CD14-positive monocyte (primary cell): ENCODE measurements around the gene MAML3. TPM values are rescaled to one million over a fixed set of nuclear protein-coding genes. Genes with fewer than 3 reads are reported as not detected.

Experiments used
- DNase-seq, 3 donors: peaks; one replicate each; pipeline ENCODE4 v3.0.0-alpha.2; 2011 to 2022
- H2AFZ ChIP-seq: 2 replicates; pipeline ENCODE4 v1.6.0; 2012; ENCODE audit warnings: mild to moderate bottlenecking, low read depth, low read length, inconsistent platforms; ENCODE audit not compliant: insufficient read depth, poor library complexity, severe bottlenecking
- H3K27ac ChIP-seq, 2 donors: 1 replicate in 1 of 2; 2 replicates in 1 of 2; pipeline ENCODE4 v1.5.1; 2012 to 2013; ENCODE audit warnings: low read length in 2 of 2, control low read depth in 1 of 2, inconsistent platforms in 1 of 2, low read depth in 1 of 2, mild to moderate bottlenecking in 1 of 2
- H3K27me3 ChIP-seq, 2 donors: one replicate each; pipeline versions ENCODE4 v1.6.0 to v1.6.1; 2011 to 2013; ENCODE audit warnings: low read length in 2 of 2; ENCODE audit not compliant: control insufficient read depth in 2 of 2, insufficient read depth in 2 of 2
- H3K36me3 ChIP-seq, 2 donors: replicated peaks in 1 of 2; 1 replicate in 1 of 2; 2 replicates in 1 of 2; pipeline versions ENCODE4 v1.5.1 to v1.6.1; 2012 to 2013; ENCODE audit warnings: low read length in 2 of 2, control low read depth in 1 of 2, inconsistent platforms in 1 of 2, mild to moderate bottlenecking in 1 of 2; ENCODE audit not compliant: insufficient read depth in 2 of 2, control insufficient read depth in 1 of 2
- H3K4me1 ChIP-seq, 2 donors: 1 replicate in 1 of 2; 2 replicates in 1 of 2; pipeline versions ENCODE4 v1.5.1 to v1.6.1; 2012 to 2013; ENCODE audit warnings: low read length in 2 of 2, control low read depth in 1 of 2, inconsistent platforms in 1 of 2, mild to moderate bottlenecking in 1 of 2, moderate library complexity in 1 of 2; ENCODE audit not compliant: insufficient read depth in 2 of 2, control insufficient read depth in 1 of 2
- H3K4me2 ChIP-seq: replicated peaks from 2 replicates; pipeline ENCODE3; 2012; ENCODE audit warnings: low read length, moderate library complexity, mild to moderate bottlenecking; ENCODE audit not compliant: poor library complexity, severe bottlenecking; ENCODE audit errors: extremely low read depth
- H3K4me3 ChIP-seq, 3 experiments: fragments of 200-600 bp in 1 of 3; sonication (generic) in 1 of 3; replicated peaks in 1 of 3; 1 replicate in 2 of 3; 2 replicates in 1 of 3; pipeline ENCODE4 v1.5.1; 2011 to 2013; ENCODE audit warnings: low read length in 3 of 3, mild to moderate bottlenecking in 3 of 3, control low read depth in 2 of 3, low read depth in 2 of 3, inconsistent platforms in 1 of 3, moderate library complexity in 1 of 3
- H3K79me2 ChIP-seq: 2 replicates; pipeline ENCODE4 v1.6.0; 2012; ENCODE audit warnings: mild to moderate bottlenecking, control low read depth, inconsistent platforms, low read length, moderate library complexity; ENCODE audit not compliant: insufficient read depth
- H3K9ac ChIP-seq: 2 replicates; pipeline ENCODE4 v1.6.0; 2017; ENCODE audit warnings: low read length, mild to moderate bottlenecking; ENCODE audit not compliant: insufficient read depth, poor library complexity, severe bottlenecking
- H3K9me3 ChIP-seq, 2 donors: replicated peaks in 1 of 2; 1 replicate in 1 of 2; 2 replicates in 1 of 2; pipeline versions ENCODE4 v1.5.1 to v1.6.1; 2012 to 2013; ENCODE audit warnings: low read length in 2 of 2, control low read depth in 1 of 2; ENCODE audit not compliant: control insufficient read depth in 1 of 2, insufficient read depth in 1 of 2
- H4K20me1 ChIP-seq: 2 replicates; pipeline ENCODE4 v1.6.0; 2012; ENCODE audit warnings: mild to moderate bottlenecking, low read length, control low read depth, moderate library complexity; ENCODE audit not compliant: insufficient read depth
- H3K27ac Mint-ChIP-seq, 7 donors: one replicate each; pipeline ENCODE4 v1.8.0; 2020; ENCODE audit warnings: mild to moderate bottlenecking in 7 of 7, mixed read lengths in 7 of 7, moderate library complexity in 6 of 7, inconsistent platforms in 2 of 7
- H3K27me3 Mint-ChIP-seq, 3 donors: one replicate each; pipeline ENCODE4 v1.8.0; 2021 to 2022; ENCODE audit warnings: low read depth in 3 of 3, mild to moderate bottlenecking in 3 of 3, mixed read lengths in 3 of 3, moderate library complexity in 3 of 3, inconsistent platforms in 1 of 3
- H3K36me3 Mint-ChIP-seq, 2 donors: one replicate each; pipeline ENCODE4 v1.8.0; 2020; ENCODE audit warnings: mixed read lengths in 2 of 2, inconsistent platforms in 1 of 2, mild to moderate bottlenecking in 1 of 2
- H3K4me1 Mint-ChIP-seq: one replicate; pipeline ENCODE4 v1.8.0; 2020; ENCODE audit warnings: mild to moderate bottlenecking, mixed read lengths
- H3K4me3 Mint-ChIP-seq, 2 donors: one replicate each; pipeline ENCODE4 v1.8.0; 2020; ENCODE audit warnings: mild to moderate bottlenecking in 2 of 2, mixed read lengths in 2 of 2, moderate library complexity in 1 of 2
- H3K9me3 Mint-ChIP-seq, 7 donors: one replicate each; pipeline ENCODE4 v1.8.0; 2020 to 2022; ENCODE audit warnings: mixed read lengths in 7 of 7, mild to moderate bottlenecking in 6 of 7, moderate library complexity in 6 of 7, inconsistent platforms in 2 of 7
- WGBS: methylation state at CpG from one replicate; pipeline ENCODE4 v1.1.5; 2013; ENCODE audit warnings: missing lambda C conversion rate; ENCODE audit not compliant: insufficient coverage; 5-methylcytosine and 5-hydroxymethylcytosine counted together
- intact Hi-C, 2 donors: fragments of 100-400 bp; cut with micrococcal nuclease; formaldehyde crosslinking; loops; one replicate each; pipeline versions ENCODE4 v1.15.0 to v1.15.1; 2023
- polyA plus RNA-seq, 3 donors: library from polyadenylated mRNA; depleted of rRNA in 1 of 3; unstranded in 2 of 3; stranded (reverse) in 1 of 3; fragments of 300-500 nt in 2 of 3; fragments of >200 nt in 1 of 3; fragmentation: Illumina TruSeq in 2 of 3; gene quantifications; 1 replicate in 2 of 3; 2 replicates in 1 of 3; pipeline ENCODE4 v1.2.3, GENCODE V29; 2012 to 2021
- TF ChIP-seq, protein P1 (sequence below): fragments of 200-600 bp; IDR thresholded peaks from one replicate; pipeline ENCODE4 v1.8.0; 2022; ENCODE audit warnings: antibody characterized with exemption, mild to moderate bottlenecking

MAML3 gene
- polyA plus RNA-seq, 3 donors, result 1.5 to 6.5 (median 2.3) TPM

- no peak overlapping the region for H2AFZ ChIP-seq
- peak overlapping the region; percentile 31 for H3K4me2 ChIP-seq
Observed at GRCh38 chr4:139890816-139891215, 263.2 kb downstream of the MAML3 start.

DNA sequence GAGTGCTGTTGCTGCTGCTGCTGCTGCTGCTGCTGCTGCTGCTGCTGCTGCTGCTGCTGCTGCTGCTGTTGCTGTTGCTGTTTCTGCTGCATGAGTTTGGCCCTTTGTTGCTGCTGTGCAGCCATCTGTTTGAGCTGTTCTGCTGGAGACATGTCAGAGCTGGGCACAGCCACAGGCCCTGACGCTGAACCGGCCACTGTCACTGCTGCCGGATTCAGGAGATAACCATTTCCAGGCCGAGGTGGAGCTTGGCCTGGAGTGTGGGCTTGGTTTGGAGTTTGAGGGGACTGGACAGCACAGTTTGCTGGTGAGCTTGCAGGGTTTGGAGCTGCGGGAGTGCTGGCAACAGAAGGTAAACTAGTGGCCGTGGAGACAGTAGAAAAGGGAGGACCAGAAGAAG is 264.1 kb downstream of the MAML3 start:
- H3K27ac Mint-ChIP-seq, result peak overlapping the region in 4 of 7 donors; percentile 31 to 59 (median 46)
- H3K4me3 Mint-ChIP-seq, result no peak overlapping the region
- peaks cover 30 to 35% of the 10 kb centered on the region in 2 donors for H3K4me1 ChIP-seq
- no peaks in the 10 kb centered on the region for H3K9me3 ChIP-seq
- intact Hi-C loops, result no loop called here
- no peaks in the 10 kb centered on the region for H3K27me3 ChIP-seq
- peaks cover 0 to 1% (median 0%) of the 10 kb centered on the region in 3 donors for H3K27me3 Mint-ChIP-seq
- peaks cover 4 to 14% of the 10 kb centered on the region in 2 donors for H3K36me3 ChIP-seq
- DNase-seq, result no peak
- H3K36me3 Mint-ChIP-seq, result peaks cover 17 to 21% of the 10 kb centered on the region in 2 donors
- H3K4me2 ChIP-seq, result no peak overlapping the region
- H3K79me2 ChIP-seq, result peaks cover 5% of the 10 kb centered on the region
- no peak overlapping the region for H3K9ac ChIP-seq
- H3K4me1 Mint-ChIP-seq, result peaks cover 7% of the 10 kb centered on the region
- H3K4me3 ChIP-seq, result no peak overlapping the region
- no peaks in the 10 kb centered on the region for H4K20me1 ChIP-seq
- peak overlapping the region in 1 of 2 donors; percentile 71 for H3K27ac ChIP-seq
- peaks cover 0 to 1% (median 0%) of the 10 kb centered on the region in 7 donors for H3K9me3 Mint-ChIP-seq
- 98% methylated on average over 6 of the region's 6 CpGs for WGBS
- H2AFZ ChIP-seq, result no peak overlapping the region
- TF ChIP-seq, protein P1, sequence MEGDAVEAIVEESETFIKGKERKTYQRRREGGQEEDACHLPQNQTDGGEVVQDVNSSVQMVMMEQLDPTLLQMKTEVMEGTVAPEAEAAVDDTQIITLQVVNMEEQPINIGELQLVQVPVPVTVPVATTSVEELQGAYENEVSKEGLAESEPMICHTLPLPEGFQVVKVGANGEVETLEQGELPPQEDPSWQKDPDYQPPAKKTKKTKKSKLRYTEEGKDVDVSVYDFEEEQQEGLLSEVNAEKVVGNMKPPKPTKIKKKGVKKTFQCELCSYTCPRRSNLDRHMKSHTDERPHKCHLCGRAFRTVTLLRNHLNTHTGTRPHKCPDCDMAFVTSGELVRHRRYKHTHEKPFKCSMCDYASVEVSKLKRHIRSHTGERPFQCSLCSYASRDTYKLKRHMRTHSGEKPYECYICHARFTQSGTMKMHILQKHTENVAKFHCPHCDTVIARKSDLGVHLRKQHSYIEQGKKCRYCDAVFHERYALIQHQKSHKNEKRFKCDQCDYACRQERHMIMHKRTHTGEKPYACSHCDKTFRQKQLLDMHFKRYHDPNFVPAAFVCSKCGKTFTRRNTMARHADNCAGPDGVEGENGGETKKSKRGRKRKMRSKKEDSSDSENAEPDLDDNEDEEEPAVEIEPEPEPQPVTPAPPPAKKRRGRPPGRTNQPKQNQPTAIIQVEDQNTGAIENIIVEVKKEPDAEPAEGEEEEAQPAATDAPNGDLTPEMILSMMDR, result no peak

More at GRCh38 chr4:139890816-139891215, 263.2 kb downstream of the MAML3 start:
- Histone ChIP-seq H3K9me3 (no peaks in the 10 kb centered on the region), H3K27me3 (no peaks in the 10 kb centered on the region), H3K4me1 (peaks cover 30 to 35% of the 10 kb centered on the region in 2 donors), H3K27ac (peak overlapping the region; percentile 71 to 81), H4K20me1 (no peaks in the 10 kb centered on the region), H3K9ac (no peak overlapping the region), H3K36me3 (peaks cover 4 to 14% of the 10 kb centered on the region in 2 donors), H3K79me2 (no peaks in the 10 kb centered on the region), H3K4me3 (peak overlapping the region in 1 of 3 experiments; percentile 6)
- DNase-seq, result peak; percentile 51 to 88 (median 87)
- Mint-ChIP-seq H3K36me3 (peaks cover 17 to 21% of the 10 kb centered on the region in 2 donors), H3K4me3 (peak overlapping the region in 1 of 2 donors; percentile 82), H3K9me3 (peaks cover 0 to 3% (median 0%) of the 10 kb centered on the region in 7 donors), H3K27me3 (peaks cover 0 to 1% (median 0%) of the 10 kb centered on the region in 3 donors), H3K4me1 (peaks cover 7% of the 10 kb centered on the region), H3K27ac (peak overlapping the region in 1 of 7 donors; percentile 79)
- WGBS, result no CpG with 5 or more reads among the region's 8 CpGs
- intact Hi-C loops, result no loop called here
- TF ChIP-seq, protein P1, result no peak
